Peyer's patch (tissue), 4 donors: ENCODE measurements around the gene TDRD10. TPM values are rescaled to one million over a fixed set of nuclear protein-coding genes. Genes with fewer than 3 reads are reported as not detected.

Source experiments
- DNase-seq, 3 donors: peaks; one replicate each; pipeline ENCODE4 v3.0.0-alpha.2; 2017 to 2019
- H3K27ac ChIP-seq, 4 donors: fragments of 200-600 bp; sonication (generic); one replicate each; pipeline ENCODE4 v1.5.1; 2016 to 2019
- H3K27me3 ChIP-seq, 2 donors: fragments of 200-600 bp; sonication (generic); one replicate each; pipeline ENCODE4 v1.5.1; 2019
- H3K36me3 ChIP-seq, 3 donors: fragments of 200-600 bp; sonication (generic); one replicate each; pipeline ENCODE4 v1.5.1; 2016 to 2019
- H3K4me1 ChIP-seq, 4 donors: fragments of 200-600 bp; sonication (generic); one replicate each; pipeline ENCODE4 v1.5.1; 2016 to 2019
- H3K4me3 ChIP-seq, 4 donors: fragments of 200-600 bp; sonication (generic); 1 replicate in 3 of 4; 2 replicates in 1 of 4; pipeline ENCODE4 v1.5.1; 2016 to 2019; ENCODE audit warnings: mild to moderate bottlenecking in 1 of 4
- H3K9me3 ChIP-seq, 4 donors: fragments of 200-600 bp; sonication (generic); one replicate each; pipeline ENCODE4 v1.5.1; 2016 to 2019; ENCODE audit warnings: mild to moderate bottlenecking in 1 of 4
- CTCF ChIP-seq, 6 experiments: fragments of 450-650 bp in 4 of 6; fragments of 200-600 bp in 2 of 6; sonication (generic) in 1 of 6; IDR thresholded peaks; one replicate each; pipeline ENCODE4 v1.5.1; 2017 to 2019; ENCODE audit warnings: antibody characterized with exemption in 6 of 6, mild to moderate bottlenecking in 3 of 6, moderate library complexity in 1 of 6
- POLR2A ChIP-seq, 2 donors: fragments of 450-650 bp; IDR thresholded peaks; one replicate each; pipeline ENCODE4 v1.5.1; 2017; ENCODE audit warnings: antibody characterized with exemption in 2 of 2, mild to moderate bottlenecking in 2 of 2, moderate library complexity in 2 of 2
- total RNA-seq, 4 donors: library from RNA; depleted of rRNA; stranded (reverse); fragments of >200 nt; gene quantifications; one replicate each; pipeline ENCODE4 v1.1.0, GENCODE V29; 2016

Gene TDRD10
- total RNA-seq, 4 donors from 2014 or later = 0.53 to 3.5 (median 1.6) TPM; not detected in 1

GRCh38 chr1:154591206-154591605 lies 89.2 kb downstream of the TDRD10 start:
- Histone ChIP-seq H3K36me3 (peaks cover 0 to 98% (median 3%) of the 10 kb centered on the region in 3 donors), H3K4me3 (no peak overlapping the region)
- TF ChIP-seq POLR2A (IDR thresholded peaks at IDR 0.05) = no peak
- no peak for TF ChIP-seq CTCF (IDR thresholded peaks at IDR 0.05)

GRCh38 chr1:154593390-154593789 lies 91.4 kb downstream of the TDRD10 start:
- Histone ChIP-seq H3K27me3 (no peaks in the 10 kb centered on the region), H3K4me3 (no peak overlapping the region), H3K4me1 (no peaks in the 10 kb centered on the region), H3K27ac (no peak overlapping the region), H3K36me3 (peaks cover 0 to 98% (median 0%) of the 10 kb centered on the region in 3 donors), H3K9me3 (no peaks in the 10 kb centered on the region)
- TF ChIP-seq POLR2A (IDR thresholded peaks at IDR 0.05) = no peak
- TF ChIP-seq CTCF (IDR thresholded peaks at IDR 0.05) = no peak
- no peak for DNase-seq

More at GRCh38 chr1:154591206-154591605, 89.2 kb downstream of the TDRD10 start:
- Histone ChIP-seq H3K4me1 (no peaks in the 10 kb centered on the region), H3K9me3 (no peaks in the 10 kb centered on the region), H3K27me3 (no peaks in the 10 kb centered on the region), H3K27ac (no peak overlapping the region)
- no peak for DNase-seq

- H3K27me3 ChIP-seq = no peaks in the 10 kb centered on the region
- H3K4me1 ChIP-seq = no peaks in the 10 kb centered on the region
- H3K9me3 ChIP-seq = no peaks in the 10 kb centered on the region
- H3K36me3 ChIP-seq = peaks cover 0 to 96% (median 0%) of the 10 kb centered on the region in 3 donors
- no peak overlapping the region for H3K27ac ChIP-seq
- no peak overlapping the region for H3K4me3 ChIP-seq
- TF ChIP-seq POLR2A (IDR thresholded peaks at IDR 0.05) (no peak), CTCF (IDR thresholded peaks at IDR 0.05) (no peak)
- no peak for DNase-seq
Measured at GRCh38 chr1:154594811-154595210, 92.8 kb downstream of the TDRD10 start.

GRCh38 chr1:154595621-154596020 lies 93.6 kb downstream of the TDRD10 start:
- no peak for TF ChIP-seq CTCF (IDR thresholded peaks at IDR 0.05)
- no peak for TF ChIP-seq POLR2A (IDR thresholded peaks at IDR 0.05)
- H3K27ac ChIP-seq = no peak overlapping the region
- H3K36me3 ChIP-seq = peaks cover 0 to 95% (median 0%) of the 10 kb centered on the region in 3 donors

More at GRCh38 chr1:154595621-154596020, 93.6 kb downstream of the TDRD10 start:
- H3K27me3 ChIP-seq = no peaks in the 10 kb centered on the region
- no peak for DNase-seq
- H3K9me3 ChIP-seq = no peaks in the 10 kb centered on the region
- H3K4me1 ChIP-seq = no peaks in the 10 kb centered on the region
- H3K4me3 ChIP-seq = no peak overlapping the region

Other genes with a start within 250 kb of the TDRD10 start
- gene HAX1, start 229.6 kb upstream of the TDRD10 start, total RNA-seq = 100 to 1,000 TPM in 1 of 4 donors, 10 to 100 TPM in 3; 71.8 to 125 (median 75.6) TPM
- gene AQP10, start 181.1 kb upstream of the TDRD10 start, total RNA-seq = under 1 TPM in 1 of 4 donors, not detected in 3; 0.85 TPM
- 10 to 100 TPM; 18.6 to 56.9 (median 31.8) TPM for gene ATP8B2, start 176.7 kb upstream of the TDRD10 start, total RNA-seq
- 100 to 1,000 TPM in 2 of 4 donors, 10 to 100 TPM in 2; 56.1 to 140 (median 100) TPM for gene IL6R, start 96.9 kb upstream of the TDRD10 start, total RNA-seq
- gene SHE, start 193 bp downstream of the TDRD10 start, total RNA-seq = 10 to 100 TPM in 1 of 4 donors, 1 to 10 TPM in 3; 1.6 to 19.8 (median 7.3) TPM
- 100 to 1,000 TPM in 1 of 4 donors, 10 to 100 TPM in 3; 21.8 to 159 (median 30.6) TPM for gene UBE2Q1, start 56.4 kb downstream of the TDRD10 start, total RNA-seq
- gene CHRNB2, start 65.6 kb downstream of the TDRD10 start, total RNA-seq = under 1 TPM in 3 of 4 donors, not detected in 1; 0.27 to 0.53 (median 0.47) TPM
- 100 to 1,000 TPM; 134 to 205 (median 170) TPM for gene ADAR, start 106.0 kb downstream of the TDRD10 start, total RNA-seq